IMR-90 (cell line): ENCODE measurements around the gene OR51B2.

Experiments used
- CTCF ChIP-seq: conservative IDR thresholded peaks from 2 replicates; pipeline ENCODE4 v1.5.1; 2012; ENCODE audit warnings: mild to moderate bottlenecking, low read depth, low read length, improper control_type of control experiment
- MAFK ChIP-seq: IDR thresholded peaks from 2 replicates; pipeline ENCODE4 v1.6.1; 2012; ENCODE audit warnings: low read depth, low read length, improper control_type of control experiment
- POLR2A ChIP-seq: IDR thresholded peaks from 2 replicates; pipeline ENCODE4 v1.6.1; 2012; ENCODE audit warnings: mild to moderate bottlenecking, low read depth, low read length

- no peak for TF ChIP-seq CTCF
- no peak for TF ChIP-seq MAFK
- no peak for TF ChIP-seq POLR2A
Observed at GRCh38 chr11:5307256-5308019, 16.7 kb downstream of the OR51B2 start.
